ENCODE measurements around the gene EMC10.

GRCh38 chr19:50512999-50513745 is 36.9 kb downstream of the EMC10 start:
- TF ChIP-seq EZH2 (IDR thresholded peaks at IDR 0.05; ENCODE audit: borderline replicate concordance, low read length) (no peak), CTCF (conservative IDR thresholded peaks at IDR 0.05 in 1 of 2, IDR thresholded peaks at IDR 0.05 in 1 of 2; ENCODE audit: extremely low read depth in 1 of 2, insufficient read depth in 1 of 2, low read depth in 1 of 2, low read length in 2 of 2) (no peak)
